Measurements from ENCODE around the gene CABP2. TPM values are rescaled to one million over a fixed set of nuclear protein-coding genes. Genes with fewer than 3 reads are reported as not detected.
A peak's percentile ranks its signal among the peaks of the same experiment; 100 is the strongest.

The CABP2 gene
- total RNA-seq, 1 donor, result not detected

DNA sequence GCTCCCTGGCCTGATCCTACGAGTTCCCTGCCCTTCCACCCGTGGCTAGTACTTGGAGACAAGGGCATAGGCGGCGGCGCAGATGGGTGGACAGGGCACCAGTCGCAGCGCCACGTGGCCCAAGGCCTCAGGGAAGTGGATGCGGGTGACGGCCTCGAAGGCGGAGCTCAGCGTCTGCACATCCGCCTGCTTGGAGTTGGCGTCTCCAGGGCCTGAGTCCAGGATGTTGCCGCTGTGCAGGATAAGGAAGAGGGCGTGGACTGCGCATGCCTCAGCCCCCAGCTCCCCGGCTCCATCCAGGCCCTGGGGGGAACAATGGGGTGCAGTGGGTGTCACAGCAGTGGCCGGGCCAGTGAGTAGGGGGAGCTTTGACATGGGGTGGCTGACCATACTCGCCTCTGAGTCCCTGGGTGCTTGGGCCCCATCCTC is 24.7 kb downstream of the CABP2 start:
- Histone ChIP-seq H3K27me3 (ENCODE audit: insufficient read depth, low read length) (no peaks in the 10 kb centered on the region), H3K4me2 (ENCODE audit: insufficient read depth, low read length) (no peak overlapping the region), H2AFZ (ENCODE audit: low read length) (no peak overlapping the region), H3K4me3 (ENCODE audit: insufficient read depth, low read length) (no peak overlapping the region), H3K79me2 (ENCODE audit: insufficient read depth, low read length) (peaks cover under 1% of the 10 kb centered on the region), H3K9me3 (ENCODE audit: low read depth, low read length) (no peaks in the 10 kb centered on the region), H3K4me1 (ENCODE audit: insufficient read depth, low read length) (no peaks in the 10 kb centered on the region), H4K20me1 (ENCODE audit: insufficient read depth, low read length) (peaks cover 7% of the 10 kb centered on the region), H3K27ac (ENCODE audit: low read depth, low read length) (no peak overlapping the region), H3K36me3 (ENCODE audit: insufficient read depth, low read length) (peaks cover 8% of the 10 kb centered on the region)
- no peak for DNase-seq (ENCODE audit: insufficient read length, low spot score, missing footprints)
- TF ChIP-seq, protein P1, sequence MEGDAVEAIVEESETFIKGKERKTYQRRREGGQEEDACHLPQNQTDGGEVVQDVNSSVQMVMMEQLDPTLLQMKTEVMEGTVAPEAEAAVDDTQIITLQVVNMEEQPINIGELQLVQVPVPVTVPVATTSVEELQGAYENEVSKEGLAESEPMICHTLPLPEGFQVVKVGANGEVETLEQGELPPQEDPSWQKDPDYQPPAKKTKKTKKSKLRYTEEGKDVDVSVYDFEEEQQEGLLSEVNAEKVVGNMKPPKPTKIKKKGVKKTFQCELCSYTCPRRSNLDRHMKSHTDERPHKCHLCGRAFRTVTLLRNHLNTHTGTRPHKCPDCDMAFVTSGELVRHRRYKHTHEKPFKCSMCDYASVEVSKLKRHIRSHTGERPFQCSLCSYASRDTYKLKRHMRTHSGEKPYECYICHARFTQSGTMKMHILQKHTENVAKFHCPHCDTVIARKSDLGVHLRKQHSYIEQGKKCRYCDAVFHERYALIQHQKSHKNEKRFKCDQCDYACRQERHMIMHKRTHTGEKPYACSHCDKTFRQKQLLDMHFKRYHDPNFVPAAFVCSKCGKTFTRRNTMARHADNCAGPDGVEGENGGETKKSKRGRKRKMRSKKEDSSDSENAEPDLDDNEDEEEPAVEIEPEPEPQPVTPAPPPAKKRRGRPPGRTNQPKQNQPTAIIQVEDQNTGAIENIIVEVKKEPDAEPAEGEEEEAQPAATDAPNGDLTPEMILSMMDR (IDR thresholded peaks at IDR 0.05; ENCODE audit: extremely low read depth, low read depth, low read length), result no peak

DNA sequence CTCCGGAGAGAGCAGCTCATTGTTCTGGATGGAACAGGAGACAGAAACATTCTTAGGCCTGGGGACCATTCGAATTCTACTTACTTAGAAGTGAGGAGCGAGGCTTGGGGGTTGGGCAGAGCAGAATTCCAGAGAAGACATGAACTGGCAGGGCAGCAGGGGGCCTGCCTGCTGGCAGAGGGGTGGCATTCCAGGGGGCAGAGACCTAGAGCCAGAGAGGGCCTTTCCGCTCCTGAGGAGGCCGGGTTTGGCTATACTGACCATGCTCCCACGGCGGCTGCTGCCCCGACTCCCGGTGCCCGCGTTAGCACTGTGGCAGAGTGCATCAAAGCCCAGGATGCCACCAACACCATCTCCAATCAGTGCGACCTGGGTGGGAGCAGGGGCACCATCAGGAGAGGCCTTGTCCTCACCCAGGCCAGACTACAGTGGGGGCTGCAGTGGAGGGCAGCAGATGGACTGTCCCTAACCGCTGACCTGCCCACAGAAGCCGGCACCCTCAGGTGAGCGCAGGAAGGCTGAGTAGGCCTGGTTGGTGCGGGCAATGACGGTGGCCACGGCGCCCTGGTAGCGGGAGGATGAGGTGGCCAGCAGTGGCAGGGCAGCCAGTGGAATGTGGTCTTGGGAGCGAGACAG is 25.5 kb downstream of the CABP2 start:
- TF ChIP-seq, protein P1 (IDR thresholded peaks at IDR 0.05; ENCODE audit: extremely low read depth, low read depth, low read length), result no peak
- Histone ChIP-seq H3K4me2 (ENCODE audit: insufficient read depth, low read length) (no peak overlapping the region), H3K4me1 (ENCODE audit: insufficient read depth, low read length) (no peaks in the 10 kb centered on the region), H3K79me2 (ENCODE audit: insufficient read depth, low read length) (no peaks in the 10 kb centered on the region), H3K9me3 (ENCODE audit: low read depth, low read length) (no peaks in the 10 kb centered on the region), H4K20me1 (ENCODE audit: insufficient read depth, low read length) (peaks cover 5% of the 10 kb centered on the region), H3K27ac (ENCODE audit: low read depth, low read length) (no peak overlapping the region), H3K27me3 (ENCODE audit: insufficient read depth, low read length) (no peaks in the 10 kb centered on the region), H2AFZ (ENCODE audit: low read length) (no peak overlapping the region), H3K4me3 (ENCODE audit: insufficient read depth, low read length) (no peak overlapping the region), H3K36me3 (ENCODE audit: insufficient read depth, low read length) (peaks cover 8% of the 10 kb centered on the region)
- peak; percentile 69 for DNase-seq (ENCODE audit: insufficient read length, low spot score, missing footprints)

- no peak overlapping the region for H3K27ac ChIP-seq (ENCODE audit: low read depth, low read length)
- peaks cover 8% of the 10 kb centered on the region for H3K36me3 ChIP-seq (ENCODE audit: insufficient read depth, low read length)
- peak; percentile 86 for DNase-seq (ENCODE audit: insufficient read length, low spot score, missing footprints)
- no peaks in the 10 kb centered on the region for H4K20me1 ChIP-seq (ENCODE audit: insufficient read depth, low read length)
- no peaks in the 10 kb centered on the region for H3K79me2 ChIP-seq (ENCODE audit: insufficient read depth, low read length)
- H3K4me2 ChIP-seq (ENCODE audit: insufficient read depth, low read length), result no peak overlapping the region
- H3K27me3 ChIP-seq (ENCODE audit: insufficient read depth, low read length), result no peaks in the 10 kb centered on the region
- H3K9me3 ChIP-seq (ENCODE audit: low read depth, low read length), result no peaks in the 10 kb centered on the region
- no peak overlapping the region for H3K4me3 ChIP-seq (ENCODE audit: insufficient read depth, low read length)
- no peaks in the 10 kb centered on the region for H3K4me1 ChIP-seq (ENCODE audit: insufficient read depth, low read length)
- TF ChIP-seq, protein P1 (IDR thresholded peaks at IDR 0.05; ENCODE audit: extremely low read depth, low read depth, low read length), result no peak
- H2AFZ ChIP-seq (ENCODE audit: low read length), result no peak overlapping the region
Measured at GRCh38 chr11:67496113-67496512, 27.1 kb downstream of the CABP2 start.

- Histone ChIP-seq H3K27me3 (ENCODE audit: insufficient read depth, low read length) (no peaks in the 10 kb centered on the region), H3K4me2 (ENCODE audit: insufficient read depth, low read length) (no peak overlapping the region), H3K79me2 (ENCODE audit: insufficient read depth, low read length) (no peaks in the 10 kb centered on the region), H3K4me1 (ENCODE audit: insufficient read depth, low read length) (no peaks in the 10 kb centered on the region), H2AFZ (ENCODE audit: low read length) (no peak overlapping the region), H4K20me1 (ENCODE audit: insufficient read depth, low read length) (no peaks in the 10 kb centered on the region), H3K4me3 (ENCODE audit: insufficient read depth, low read length) (no peak overlapping the region), H3K27ac (ENCODE audit: low read depth, low read length) (no peak overlapping the region), H3K9me3 (ENCODE audit: low read depth, low read length) (no peaks in the 10 kb centered on the region), H3K36me3 (ENCODE audit: insufficient read depth, low read length) (peaks cover 7% of the 10 kb centered on the region)
- DNase-seq (ENCODE audit: insufficient read length, low spot score, missing footprints), result peak; percentile 88
- TF ChIP-seq, protein P1 (IDR thresholded peaks at IDR 0.05; ENCODE audit: extremely low read depth, low read depth, low read length), result no peak
Measured at GRCh38 chr11:67495234-67496005, 27.8 kb downstream of the CABP2 start.
